Mesendoderm (in vitro differentiated cells): ENCODE data around the gene IL13RA2.

Experiments used
- DNase-seq: peaks from one replicate; pipeline ENCODE4 v3.0.0; 2013
- H2AK5ac ChIP-seq: 2 replicates; pipeline ENCODE4 v1.6.1; 2013; ENCODE audit warnings: low read length, inconsistent platforms
- H2BK120ac ChIP-seq: 2 replicates; pipeline ENCODE4 v1.6.1; 2013; ENCODE audit warnings: low read depth, mild to moderate bottlenecking, low read length, moderate library complexity, mixed read lengths
- H2BK15ac ChIP-seq: replicated peaks from 2 replicates; pipeline ENCODE4 v1.6.1; 2013; ENCODE audit warnings: low read depth, mild to moderate bottlenecking, moderate library complexity
- H2BK5ac ChIP-seq: 2 replicates; pipeline ENCODE4 v1.6.1; 2013; ENCODE audit warnings: low read length, inconsistent platforms
- H3K18ac ChIP-seq: 2 replicates; pipeline ENCODE4 v1.6.1; 2013; ENCODE audit warnings: mild to moderate bottlenecking, low read length, mixed read lengths
- H3K23ac ChIP-seq: one replicate; pipeline ENCODE4 v1.6.1; 2013; ENCODE audit warnings: low read length
- H3K27ac ChIP-seq: 2 replicates; pipeline ENCODE4 v1.5.1; 2013; ENCODE audit warnings: low read depth, mild to moderate bottlenecking, inconsistent platforms, low read length, moderate library complexity
- H3K27me3 ChIP-seq: 2 replicates; pipeline ENCODE4 v1.6.1; 2013; ENCODE audit warnings: low read length, control low read depth, mild to moderate bottlenecking, inconsistent platforms; ENCODE audit not compliant: insufficient read depth, poor library complexity
- H3K36me3 ChIP-seq: 2 replicates; pipeline ENCODE4 v1.6.1; 2013; ENCODE audit warnings: low read length, inconsistent platforms; ENCODE audit not compliant: control insufficient read depth, insufficient read depth
- H3K4ac ChIP-seq: one replicate; pipeline ENCODE4 v1.6.1; 2013; ENCODE audit warnings: low read depth, mild to moderate bottlenecking, low read length, moderate library complexity
- H3K4me1 ChIP-seq: 2 replicates; pipeline ENCODE4 v1.6.1; 2013; ENCODE audit warnings: low read depth, low read length, inconsistent platforms; ENCODE audit not compliant: control insufficient read depth
- H3K4me2 ChIP-seq: 2 replicates; pipeline ENCODE4 v1.6.1; 2013; ENCODE audit warnings: low read length
- H3K4me3 ChIP-seq: 2 replicates; pipeline ENCODE4 v1.5.1; 2013; ENCODE audit warnings: mild to moderate bottlenecking, low read length
- H3K56ac ChIP-seq: one replicate; pipeline ENCODE4 v1.6.1; 2013; ENCODE audit warnings: low read length
- H3K79me1 ChIP-seq: 2 replicates; pipeline ENCODE4 v1.6.1; 2013; ENCODE audit warnings: low read length, inconsistent platforms
- H3K79me2 ChIP-seq: 2 replicates; pipeline ENCODE4 v1.6.1; 2013; ENCODE audit warnings: mild to moderate bottlenecking, low read length; ENCODE audit not compliant: control insufficient read depth, insufficient read depth
- H3K9ac ChIP-seq: 2 replicates; pipeline ENCODE4 v1.6.1; 2013; ENCODE audit warnings: low read length, inconsistent platforms
- H4K5ac ChIP-seq: one replicate; pipeline ENCODE4 v1.6.1; 2013; ENCODE audit warnings: low read length
- H4K8ac ChIP-seq: one replicate; pipeline ENCODE4 v1.6.1; 2013; ENCODE audit warnings: low read depth, mild to moderate bottlenecking, control low read depth, low read length, moderate library complexity
- WGBS: extraction: QIAGEN DNeasy Blood & Tissue Kit; methylation state at CpG from one replicate; pipeline ENCODE4 v1.1.7; 2013; ENCODE audit warnings: low lambda C conversion rate, missing lambda C conversion rate; ENCODE audit not compliant: insufficient coverage; ENCODE audit errors: extremely low coverage; 5-methylcytosine and 5-hydroxymethylcytosine counted together

IL13RA2 gene

DNA sequence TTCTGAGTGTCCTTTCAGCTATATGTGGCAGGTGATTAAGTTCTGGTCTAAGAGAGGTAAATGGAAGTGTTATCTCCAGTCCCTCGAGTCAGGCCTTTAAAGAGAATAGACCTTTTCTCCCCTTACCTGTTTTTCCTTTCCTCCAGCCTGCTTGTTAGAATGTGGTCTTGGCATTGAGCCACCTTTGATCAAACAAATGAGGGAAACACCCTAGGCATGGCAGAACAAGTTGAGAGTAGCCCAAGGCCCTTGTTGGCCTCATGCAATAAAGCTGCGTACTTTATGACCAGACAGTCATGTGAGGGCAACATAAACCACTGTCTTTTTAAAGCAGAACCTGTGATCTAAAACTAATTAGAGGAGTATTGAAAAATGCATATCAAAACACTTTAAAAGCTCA, 13.2 kb upstream of the IL13RA2 start:
- H3K18ac ChIP-seq, result no peak overlapping the region

DNA sequence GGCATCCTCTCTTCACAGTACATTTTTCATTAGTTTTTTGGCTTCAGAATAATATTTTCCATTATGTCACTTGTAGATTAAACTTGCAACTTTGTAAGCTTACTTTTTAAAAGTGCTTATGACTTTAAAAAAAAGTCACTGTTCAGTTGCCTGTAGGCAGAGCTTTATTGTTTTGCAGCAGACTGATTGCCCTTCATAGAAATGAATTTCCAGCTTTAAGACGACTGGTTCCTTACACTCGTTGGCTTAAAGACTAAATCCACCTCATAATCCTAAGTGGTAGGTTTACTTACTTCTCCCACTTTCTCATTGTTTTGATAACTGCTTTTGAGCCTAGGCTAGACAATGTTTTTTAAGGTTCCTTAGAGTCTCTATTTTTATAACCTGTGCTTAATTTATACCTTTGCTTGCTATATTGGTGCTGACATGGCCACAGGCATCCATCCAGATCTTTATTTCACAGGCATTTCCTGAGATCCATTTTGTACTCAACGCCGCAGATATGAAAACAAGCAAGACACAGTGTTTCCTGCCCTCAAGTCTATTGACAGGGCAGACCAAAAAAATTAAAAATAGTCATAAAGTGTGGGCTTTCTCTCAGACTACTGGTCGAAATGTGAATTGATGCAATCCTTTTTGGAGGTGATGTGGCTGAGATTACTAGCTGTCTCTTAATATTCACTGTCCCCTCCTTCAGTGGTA, 12.6 kb upstream of the IL13RA2 start:
- WGBS, result no CpG with 5 or more reads among the region's 5 CpGs
- no peak overlapping the region for H2BK5ac ChIP-seq
- H4K8ac ChIP-seq, result no peak overlapping the region
- no peak overlapping the region for H3K18ac ChIP-seq
- H2AK5ac ChIP-seq, result no peak overlapping the region
- no peaks in the 10 kb centered on the region for H3K79me2 ChIP-seq
- no peak for DNase-seq
- H3K4me3 ChIP-seq, result no peak overlapping the region
- H2BK120ac ChIP-seq, result no peak overlapping the region
- H3K4me1 ChIP-seq, result no peaks in the 10 kb centered on the region
- H3K56ac ChIP-seq, result no peak overlapping the region
- H3K27ac ChIP-seq, result no peak overlapping the region
- H4K5ac ChIP-seq, result no peak overlapping the region
- H3K4me2 ChIP-seq, result no peak overlapping the region
- no peaks in the 10 kb centered on the region for H3K79me1 ChIP-seq
- H3K9ac ChIP-seq, result no peak overlapping the region
- no peaks in the 10 kb centered on the region for H3K27me3 ChIP-seq
- no peak overlapping the region for H2BK15ac ChIP-seq
- H3K23ac ChIP-seq, result no peak overlapping the region
- no peaks in the 10 kb centered on the region for H3K36me3 ChIP-seq
- H3K4ac ChIP-seq, result no peak overlapping the region

More for the DNA sequence above, 13.2 kb upstream of the IL13RA2 start:
- Histone ChIP-seq H3K4me3 (no peak overlapping the region), H3K36me3 (no peaks in the 10 kb centered on the region), H3K79me2 (no peaks in the 10 kb centered on the region), H4K8ac (no peak overlapping the region), H3K27me3 (no peaks in the 10 kb centered on the region), H2AK5ac (no peak overlapping the region), H3K56ac (no peak overlapping the region), H2BK15ac (no peak overlapping the region), H2BK120ac (no peak overlapping the region), H3K23ac (no peak overlapping the region), H3K4ac (no peak overlapping the region), H3K4me2 (no peak overlapping the region), H3K79me1 (no peaks in the 10 kb centered on the region), H4K5ac (no peak overlapping the region), H2BK5ac (no peak overlapping the region), H3K27ac (no peak overlapping the region), H3K4me1 (no peaks in the 10 kb centered on the region), H3K9ac (no peak overlapping the region)
- no CpG with 5 or more reads among the region's 2 CpGs for WGBS
- no peak for DNase-seq

DNA sequence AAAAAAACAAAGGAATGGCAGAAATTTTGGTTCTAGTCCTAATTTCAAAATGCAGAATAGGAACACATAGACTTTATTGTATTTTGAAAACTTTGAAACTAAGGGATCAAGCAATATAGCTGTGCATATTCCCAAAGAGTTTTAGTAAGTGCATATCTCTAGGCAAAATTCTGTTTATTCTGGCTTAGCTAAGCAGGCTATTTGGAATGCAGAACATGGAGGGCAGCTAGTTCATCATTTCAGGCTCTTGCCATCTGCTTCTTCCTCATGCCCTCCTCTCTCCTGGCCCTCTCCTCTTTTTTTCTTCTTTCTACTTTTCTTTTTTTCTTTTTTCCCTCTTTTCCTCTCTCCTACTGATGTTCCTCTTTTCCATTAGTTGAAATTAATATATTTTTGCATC, 12.0 kb upstream of the IL13RA2 start:
- Histone ChIP-seq H3K79me1 (no peaks in the 10 kb centered on the region), H3K27me3 (no peaks in the 10 kb centered on the region), H3K4ac (no peak overlapping the region), H4K5ac (no peak overlapping the region), H2BK5ac (no peak overlapping the region), H3K36me3 (no peaks in the 10 kb centered on the region), H3K4me3 (no peak overlapping the region), H3K79me2 (no peaks in the 10 kb centered on the region), H3K56ac (no peak overlapping the region), H3K4me2 (no peak overlapping the region), H2AK5ac (no peak overlapping the region), H3K18ac (no peak overlapping the region), H4K8ac (no peak overlapping the region), H2BK120ac (no peak overlapping the region), H3K27ac (no peak overlapping the region), H3K9ac (no peak overlapping the region), H3K4me1 (no peaks in the 10 kb centered on the region), H3K23ac (no peak overlapping the region), H2BK15ac (no peak overlapping the region)
- DNase-seq, result no peak

DNA sequence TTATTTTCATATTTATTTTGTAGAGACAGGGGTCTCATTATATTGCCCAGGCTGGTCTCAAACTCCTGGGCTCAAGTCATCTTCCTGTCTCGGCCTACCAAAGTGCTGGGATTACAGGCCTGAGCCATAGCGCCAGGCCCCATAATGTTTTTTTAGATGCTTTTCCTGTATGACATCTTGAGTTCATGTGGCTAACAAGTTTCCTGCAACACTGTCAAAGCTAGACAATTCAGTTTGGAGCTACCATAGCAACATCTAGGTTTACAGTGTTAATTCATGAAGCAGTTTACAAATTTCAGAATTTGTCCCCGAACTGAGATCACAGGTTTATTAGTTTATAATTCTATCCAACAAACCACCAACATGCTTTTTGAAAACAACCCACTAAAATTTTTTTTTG, 6.4 kb upstream of the IL13RA2 start:
- Histone ChIP-seq H3K27ac (no peak overlapping the region), H3K79me2 (no peaks in the 10 kb centered on the region), H3K56ac (no peak overlapping the region), H4K8ac (no peak overlapping the region), H4K5ac (no peak overlapping the region), H2BK5ac (no peak overlapping the region), H3K4ac (no peak overlapping the region), H3K79me1 (no peaks in the 10 kb centered on the region), H2BK120ac (no peak overlapping the region), H3K27me3 (no peaks in the 10 kb centered on the region), H3K23ac (no peak overlapping the region), H3K18ac (no peak overlapping the region), H2BK15ac (no peak overlapping the region), H3K36me3 (no peaks in the 10 kb centered on the region), H3K4me1 (no peaks in the 10 kb centered on the region), H3K4me2 (no peak overlapping the region), H3K9ac (no peak overlapping the region), H3K4me3 (no peak overlapping the region), H2AK5ac (no peak overlapping the region)
- no CpG with 5 or more reads among the region's 3 CpGs for WGBS
- no peak for DNase-seq

DNA sequence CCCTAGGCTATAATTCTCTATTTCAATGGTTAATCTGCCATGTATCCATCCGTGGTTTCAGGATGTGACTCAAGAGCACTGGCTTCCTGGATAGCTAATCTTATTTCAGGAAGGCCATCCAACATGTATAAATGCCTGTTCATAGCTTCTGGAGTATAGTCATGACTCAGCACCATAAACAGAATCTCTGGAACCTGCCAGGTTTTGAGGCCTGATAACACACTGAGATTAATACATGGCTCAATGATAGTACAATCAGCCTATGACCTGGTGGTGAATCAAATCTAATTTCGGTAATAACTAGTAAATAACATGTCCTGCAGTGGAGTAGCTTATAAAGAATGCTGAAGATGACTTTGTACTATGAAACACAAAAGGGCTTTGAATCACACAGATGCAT, 5.7 kb upstream of the IL13RA2 start:
- Histone ChIP-seq H3K79me2 (no peaks in the 10 kb centered on the region), H2AK5ac (no peak overlapping the region), H3K4me1 (no peaks in the 10 kb centered on the region), H3K36me3 (no peaks in the 10 kb centered on the region), H2BK5ac (no peak overlapping the region), H3K4ac (no peak overlapping the region), H3K23ac (no peak overlapping the region), H3K9ac (no peak overlapping the region), H4K8ac (no peak overlapping the region), H3K27me3 (no peaks in the 10 kb centered on the region), H3K18ac (no peak overlapping the region), H3K79me1 (no peaks in the 10 kb centered on the region), H2BK120ac (no peak overlapping the region), H2BK15ac (no peak overlapping the region), H3K56ac (no peak overlapping the region), H3K4me2 (no peak overlapping the region), H3K27ac (no peak overlapping the region), H4K5ac (no peak overlapping the region), H3K4me3 (no peak overlapping the region)
- no peak for DNase-seq
- WGBS, result no CpG with 5 or more reads among the region's 2 CpGs

DNA sequence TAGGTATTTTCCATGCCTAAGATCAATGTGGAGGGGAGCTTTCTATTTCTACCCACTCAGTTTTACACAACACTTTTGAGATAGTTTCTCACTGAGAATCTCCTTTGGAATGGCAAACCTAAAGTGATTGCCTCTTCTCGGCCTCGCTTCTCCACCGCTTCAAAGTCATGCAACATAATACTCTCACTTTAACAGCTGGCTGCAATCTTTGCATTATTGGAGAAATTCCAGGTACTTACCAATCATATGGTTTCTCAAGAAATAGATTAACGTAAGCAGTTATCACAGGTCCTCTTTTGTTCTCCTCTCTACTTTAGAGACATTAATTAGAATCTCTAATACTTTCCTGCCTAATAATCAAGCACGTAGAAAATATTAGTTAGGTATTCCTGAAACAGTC, 3.7 kb upstream of the IL13RA2 start:
- no peak for DNase-seq
- Histone ChIP-seq H4K5ac (no peak overlapping the region), H4K8ac (no peak overlapping the region), H3K9ac (no peak overlapping the region), H3K36me3 (no peaks in the 10 kb centered on the region), H3K23ac (no peak overlapping the region), H3K79me1 (no peaks in the 10 kb centered on the region), H3K18ac (no peak overlapping the region), H3K4me3 (no peak overlapping the region), H2BK15ac (no peak overlapping the region), H3K79me2 (no peaks in the 10 kb centered on the region), H3K27me3 (no peaks in the 10 kb centered on the region), H3K4ac (no peak overlapping the region), H3K4me1 (no peaks in the 10 kb centered on the region), H2AK5ac (no peak overlapping the region), H3K4me2 (no peak overlapping the region), H2BK120ac (no peak overlapping the region), H2BK5ac (no peak overlapping the region), H3K27ac (no peak overlapping the region), H3K56ac (no peak overlapping the region)
- WGBS, result no CpG with 5 or more reads among the region's 5 CpGs
